Activated CD4-positive, alpha-beta T cell treated with anti-CD3 and anti-CD28 coated beads, Interleukin-2, amount 50 U/mL, for 48 hours (primary cell): ENCODE data around the gene DGCR8.

Experiments used
- DNase-seq, 2 experiments: peaks; one replicate each; pipeline ENCODE4 v3.0.0-alpha.2; 2020

DGCR8 gene

GRCh38 chr22:20079745-20080444 lies at the start of gene DGCR8:
DGCR8 (plus strand) TSS chr22:20080241; CDS start chr22:20085964, 5,723 bp downstream.
- DNase-seq, result peak; percentile 65 to 71

GRCh38 chr22:20031732-20032406 lies 48.2 kb upstream of the DGCR8 start:
- peak; percentile 29 to 40 for DNase-seq

- no peak for DNase-seq
Observed at GRCh38 chr22:20032407-20032991, 47.5 kb upstream of the DGCR8 start.

DNA sequence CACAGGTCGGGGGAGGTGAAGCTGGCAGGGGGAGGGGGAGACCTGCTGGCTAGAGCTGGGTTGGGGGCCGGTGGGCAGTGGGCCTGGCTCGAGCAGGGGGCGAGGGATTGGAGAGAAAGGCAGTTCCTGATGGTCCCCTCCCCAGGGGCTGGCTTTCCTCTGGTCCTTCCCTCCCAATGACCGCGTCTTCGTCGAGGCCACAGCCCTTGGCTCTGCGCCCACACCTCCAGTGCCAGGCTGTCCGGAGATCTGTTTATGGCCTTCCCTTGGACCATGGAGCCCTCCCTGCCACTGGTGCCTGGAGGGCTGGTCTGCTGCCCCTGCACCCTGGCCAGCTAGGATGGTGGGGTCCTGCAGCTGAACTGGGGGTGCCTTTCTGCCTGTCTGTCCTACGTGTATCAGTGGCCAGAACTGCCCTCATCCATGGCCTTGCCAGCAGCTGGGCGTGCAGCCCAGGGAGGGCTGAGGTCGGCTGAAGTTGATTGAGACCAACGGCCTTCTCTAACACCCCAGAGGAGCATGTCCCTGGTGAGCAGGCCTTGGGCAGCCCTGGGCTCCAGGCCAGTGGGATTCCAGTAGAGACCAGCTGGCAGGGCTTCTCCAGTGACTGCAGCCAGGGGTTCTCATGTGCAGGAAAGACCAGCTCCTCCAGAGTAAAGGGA lies 46.9 kb upstream of the DGCR8 start:
- DNase-seq, result no peak

- DNase-seq, result no peak
Observed at GRCh38 chr22:20034143-20034542, 45.9 kb upstream of the DGCR8 start.

GRCh38 chr22:20035375-20036083 lies 44.5 kb upstream of the DGCR8 start:
- no peak for DNase-seq

DNA sequence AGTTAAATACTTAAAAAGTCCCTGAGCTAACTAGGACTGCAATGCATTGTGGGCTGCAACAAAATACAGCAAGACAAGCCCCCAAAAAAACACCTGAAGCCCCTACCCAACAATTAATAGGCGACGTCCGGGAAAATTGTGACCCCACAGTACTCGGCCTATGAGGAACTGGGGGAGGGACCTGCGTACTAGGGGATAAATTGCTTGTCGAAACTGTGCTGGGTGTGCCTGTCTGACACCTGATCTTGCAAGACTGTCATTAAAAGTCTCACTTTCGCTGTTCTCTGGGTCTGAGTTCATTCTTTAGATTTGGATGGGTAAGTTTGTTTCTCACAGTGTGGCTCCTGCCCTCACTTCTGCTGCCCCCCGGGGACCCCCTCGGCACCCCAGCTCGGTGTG lies 44.0 kb upstream of the DGCR8 start:
- no peak for DNase-seq

DNA sequence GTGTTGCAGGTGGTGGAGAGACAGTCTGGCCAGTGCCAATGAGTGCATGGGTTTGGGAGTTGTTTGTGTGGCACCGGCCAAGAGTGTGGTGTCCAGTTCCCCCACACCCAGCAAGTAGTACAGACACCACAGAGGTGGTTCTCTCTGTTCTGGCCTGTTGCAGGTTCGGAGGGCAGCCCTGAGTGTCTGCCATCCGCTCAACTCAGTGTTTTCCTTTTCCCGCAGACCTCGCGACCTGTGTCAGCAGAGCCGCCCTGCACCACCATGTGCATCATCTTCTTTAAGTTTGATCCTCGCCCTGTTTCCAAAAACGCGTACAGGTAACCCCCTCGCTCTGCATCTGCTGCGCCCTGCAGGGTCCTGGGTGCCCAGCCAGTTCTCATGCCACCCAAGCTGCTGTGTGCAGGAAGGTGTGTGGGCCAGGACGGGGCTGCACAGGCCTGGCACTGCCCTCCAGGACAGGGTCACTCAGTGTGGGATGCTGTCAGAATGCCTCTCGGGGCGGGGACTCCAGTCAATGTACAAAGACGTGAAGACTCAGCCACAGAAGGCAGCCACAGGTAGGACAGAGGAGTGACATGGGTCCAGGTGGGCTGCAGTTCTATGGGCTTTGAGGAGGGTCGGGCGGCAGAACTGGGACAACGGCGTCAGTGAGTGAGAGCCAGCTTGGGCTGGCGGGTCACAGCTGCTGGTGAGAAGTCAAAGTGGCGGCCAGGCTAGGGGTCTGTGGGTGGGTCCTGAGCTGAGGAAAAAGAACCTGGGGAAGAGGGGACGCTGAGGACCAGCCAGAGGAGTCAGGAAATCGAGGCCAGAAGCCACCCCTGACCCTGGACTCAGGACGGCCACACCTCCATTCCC lies 43.3 kb upstream of the DGCR8 start:
- no peak for DNase-seq

DNA sequence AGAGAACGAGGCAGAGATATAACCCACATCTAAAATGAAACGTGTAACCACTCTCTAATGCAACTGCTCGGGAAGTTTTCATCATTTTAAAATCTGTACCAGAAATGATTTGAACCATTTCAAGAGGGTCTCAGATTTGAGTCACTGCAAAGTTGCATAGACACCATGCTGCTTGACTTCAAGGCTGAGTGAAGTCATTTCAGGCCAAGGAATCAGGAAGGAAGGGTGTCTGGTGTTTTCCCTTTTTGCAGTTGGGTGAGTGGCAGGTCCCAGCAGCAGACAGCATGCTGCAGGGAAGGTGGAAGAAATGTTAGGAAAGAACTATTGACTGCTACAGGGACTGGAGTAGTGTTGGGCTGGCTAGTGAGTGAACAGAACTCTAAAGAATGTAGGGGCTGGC lies 42.6 kb upstream of the DGCR8 start:
- no peak for DNase-seq

DNA sequence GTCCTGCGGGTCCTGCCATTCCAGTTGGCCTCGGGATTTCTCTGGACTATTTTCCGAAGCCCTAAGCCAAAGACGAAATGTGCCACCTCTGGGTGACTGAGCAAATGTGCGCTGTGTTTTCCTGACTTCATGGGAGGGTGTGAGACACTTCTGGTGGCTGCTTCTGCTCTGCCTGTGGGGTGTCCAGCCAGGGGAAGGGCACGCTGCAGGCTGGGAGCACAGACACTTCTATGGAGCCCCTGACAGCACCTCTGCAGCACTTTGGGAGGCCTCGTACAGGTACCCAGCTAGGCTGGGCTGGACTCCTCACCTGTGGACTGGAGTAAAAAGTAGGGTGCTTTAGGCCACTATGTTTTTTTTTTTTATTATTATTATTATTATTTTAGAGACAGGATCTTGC lies 41.5 kb upstream of the DGCR8 start:
- DNase-seq, result no peak

GRCh38 chr22:20039683-20040325 lies 40.2 kb upstream of the DGCR8 start:
- no peak for DNase-seq

- no peak for DNase-seq
Observed at GRCh38 chr22:20040327-20041200, 39.5 kb upstream of the DGCR8 start.

GRCh38 chr22:20043057-20043996 lies 36.7 kb upstream of the DGCR8 start:
- DNase-seq, result no peak

- DNase-seq, result no peak
Observed at GRCh38 chr22:20043997-20044342, 36.1 kb upstream of the DGCR8 start.

DNA sequence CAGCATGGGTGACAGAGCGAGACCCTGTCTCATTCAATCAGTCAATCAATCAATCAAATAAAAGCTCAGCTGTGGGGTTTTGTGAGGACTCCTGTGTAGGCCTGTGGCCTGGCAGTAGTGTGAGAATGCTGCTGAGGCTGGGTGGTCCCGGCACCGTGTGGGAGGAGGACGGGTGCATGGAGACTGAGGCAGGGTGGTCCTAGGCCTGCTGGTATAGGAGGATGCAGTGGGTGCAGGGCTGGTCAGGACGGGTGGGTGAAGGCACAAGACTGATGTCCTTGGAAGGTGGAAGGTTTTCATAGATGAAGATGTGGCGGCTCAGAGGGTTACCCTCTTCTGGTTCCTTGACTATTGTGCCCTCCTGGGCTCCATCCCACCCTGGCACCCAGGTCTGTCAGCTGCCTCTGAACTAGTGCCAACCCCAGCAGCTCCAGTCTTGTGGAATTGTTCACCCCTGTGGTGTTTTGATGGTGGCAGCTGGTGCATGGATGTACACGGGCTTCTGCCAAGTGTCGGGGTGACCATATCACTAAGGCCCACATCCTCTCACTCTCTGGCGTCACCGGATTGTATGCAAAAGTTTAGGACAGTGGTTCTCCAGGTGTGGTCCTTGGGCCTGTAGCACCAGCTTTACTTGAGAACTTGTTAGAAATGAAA lies 35.4 kb upstream of the DGCR8 start:
- no peak for DNase-seq

DNA sequence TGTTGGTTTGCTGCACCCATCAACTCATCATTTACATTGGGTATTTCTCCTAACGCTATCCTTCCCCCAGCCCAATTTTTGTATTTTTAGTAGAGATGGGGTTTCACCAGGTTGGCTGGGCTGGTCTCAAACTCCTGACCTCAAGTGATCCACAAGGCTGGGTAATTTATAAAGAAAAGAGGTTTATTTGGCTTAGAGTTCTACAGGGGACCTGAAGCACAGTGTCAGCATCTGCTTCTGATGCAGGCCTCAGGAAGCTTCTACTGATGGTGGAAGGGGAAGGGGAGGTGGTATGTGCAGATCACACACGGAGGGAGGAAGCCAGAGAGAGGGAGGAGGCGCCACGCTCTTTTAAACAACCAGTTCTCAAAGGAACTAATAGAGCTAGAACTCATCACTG lies 33.3 kb upstream of the DGCR8 start:
- DNase-seq, result no peak

- no peak for DNase-seq
Observed at GRCh38 chr22:20051927-20052308, 28.1 kb upstream of the DGCR8 start.

DNA sequence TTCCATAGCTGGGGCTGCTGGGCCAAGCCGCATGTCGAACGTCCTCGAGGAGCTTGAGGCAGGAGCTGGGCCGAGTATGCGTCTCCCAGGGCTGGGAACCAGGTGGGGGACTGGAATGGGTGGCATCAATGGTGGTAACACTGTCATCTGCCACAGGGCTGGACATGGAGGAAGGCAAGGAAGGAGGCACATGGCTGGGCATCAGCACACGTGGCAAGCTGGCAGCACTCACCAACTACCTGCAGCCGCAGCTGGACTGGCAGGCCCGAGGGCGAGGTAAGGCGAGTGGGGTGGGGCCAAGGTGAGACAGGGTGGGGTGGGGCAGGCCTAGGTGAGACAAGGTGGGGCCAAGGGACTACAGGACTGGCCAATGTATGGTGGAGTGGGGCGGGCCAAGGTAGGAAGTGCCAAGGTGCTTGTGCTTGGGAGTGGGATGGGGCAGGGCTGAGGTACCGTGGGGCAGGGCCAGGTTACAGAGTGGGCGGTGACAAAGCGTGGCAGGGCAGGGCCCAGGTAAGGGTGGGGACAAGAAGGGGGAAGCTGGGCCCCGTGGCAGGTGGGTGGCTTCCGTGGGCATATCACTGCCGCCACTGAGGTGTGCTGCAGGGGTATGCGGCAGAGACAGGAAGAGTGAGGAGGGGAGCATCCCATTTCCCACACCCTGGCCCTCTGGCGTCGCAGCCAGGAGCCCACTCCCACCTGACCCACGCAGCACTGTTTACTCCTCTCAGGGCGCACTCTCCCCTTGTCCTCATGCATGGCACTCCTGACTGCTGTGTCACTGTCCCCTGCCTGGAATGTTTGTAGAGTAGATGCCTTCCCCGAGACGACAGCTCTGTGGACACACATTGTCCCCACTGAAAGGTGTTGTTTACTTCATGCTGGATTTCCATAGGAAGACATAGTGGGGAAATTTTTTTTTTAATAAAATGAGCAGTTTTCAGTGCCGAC lies 27.5 kb upstream of the DGCR8 start:
- no peak for DNase-seq
